DOHH2 (cell line): ENCODE measurements around the gene ATAD3B.

ENCODE experiments used
- H3F3A ChIP-seq: fragments of 200-600 bp; sonication (generic), shearing (Covaris generic); 2 replicates; pipeline ENCODE4 v1.6.0; 2016; ENCODE audit warnings: antibody characterized with exemption, mild to moderate bottlenecking; ENCODE audit not compliant: control insufficient read depth, insufficient read depth
- H3K27ac ChIP-seq: fragments of 200-600 bp; sonication (generic); 2 replicates; pipeline ENCODE4 v1.5.1; 2014; ENCODE audit warnings: low read depth, mild to moderate bottlenecking, low read length, moderate library complexity
- H3K27me3 ChIP-seq: fragments of 200-600 bp; sonication (generic); 2 replicates; pipeline ENCODE4 v1.6.1; 2014; ENCODE audit warnings: mild to moderate bottlenecking, low read length, mixed read lengths; ENCODE audit not compliant: control insufficient read depth
- H3K36me3 ChIP-seq: fragments of 200-600 bp; sonication (generic); 2 replicates; pipeline ENCODE4 v1.6.1; 2014; ENCODE audit warnings: mild to moderate bottlenecking, low read length, moderate library complexity, mixed read lengths; ENCODE audit not compliant: control insufficient read depth
- H3K4me1 ChIP-seq: fragments of 200-600 bp; sonication (generic); 2 replicates; pipeline ENCODE4 v1.6.1; 2014; ENCODE audit warnings: mild to moderate bottlenecking, low read length, mixed read lengths; ENCODE audit not compliant: control insufficient read depth
- H3K4me2 ChIP-seq: fragments of 200-600 bp; sonication (generic); 2 replicates; pipeline ENCODE4 v1.6.0; 2014; ENCODE audit warnings: mild to moderate bottlenecking, low read length, moderate library complexity
- H3K4me3 ChIP-seq: fragments of 200-600 bp; sonication (generic); 2 replicates; pipeline ENCODE4 v1.5.1; 2014; ENCODE audit warnings: mild to moderate bottlenecking, low read length, mixed read lengths
- H3K79me2 ChIP-seq: fragments of 200-600 bp; sonication (generic); 2 replicates; pipeline ENCODE4 v1.6.1; 2014; ENCODE audit warnings: mild to moderate bottlenecking, low read length, mixed read lengths; ENCODE audit not compliant: control insufficient read depth
- H3K9me2 ChIP-seq: fragments of 200-600 bp; sonication (generic); replicated peaks from 2 replicates; pipeline ENCODE4 v1.6.1; 2014; ENCODE audit warnings: mild to moderate bottlenecking, low read length, mixed read lengths; ENCODE audit not compliant: control insufficient read depth
- H3K9me3 ChIP-seq: fragments of 200-600 bp; sonication (generic); 2 replicates; pipeline ENCODE4 v1.6.1; 2014; ENCODE audit warnings: antibody characterized with exemption, low read length, mixed read lengths; ENCODE audit not compliant: control insufficient read depth, insufficient read depth
- H4K20me1 ChIP-seq: fragments of 200-600 bp; sonication (generic); 2 replicates; pipeline ENCODE4 v1.6.0; 2014; ENCODE audit warnings: low read depth, mild to moderate bottlenecking, antibody characterized with exemption, low read length, moderate library complexity; ENCODE audit not compliant: control insufficient read depth, insufficient read depth
- EZH2phosphoT487 ChIP-seq: fragments of 200-600 bp; sonication (generic); IDR thresholded peaks from 2 replicates; pipeline ENCODE4 v1.6.1; 2017; ENCODE audit warnings: borderline replicate concordance, mild to moderate bottlenecking, antibody characterized with exemption, low read length, moderate library complexity, mixed read lengths
- TF ChIP-seq, protein P1 (sequence below): fragments of 200-600 bp; sonication (generic); IDR thresholded peaks from one replicate; pipeline ENCODE4 v1.5.1; 2014; ENCODE audit warnings: antibody characterized with exemption, mild to moderate bottlenecking, low read depth, low read length; ENCODE audit not compliant: poor library complexity, severe bottlenecking

ATAD3B gene

DNA sequence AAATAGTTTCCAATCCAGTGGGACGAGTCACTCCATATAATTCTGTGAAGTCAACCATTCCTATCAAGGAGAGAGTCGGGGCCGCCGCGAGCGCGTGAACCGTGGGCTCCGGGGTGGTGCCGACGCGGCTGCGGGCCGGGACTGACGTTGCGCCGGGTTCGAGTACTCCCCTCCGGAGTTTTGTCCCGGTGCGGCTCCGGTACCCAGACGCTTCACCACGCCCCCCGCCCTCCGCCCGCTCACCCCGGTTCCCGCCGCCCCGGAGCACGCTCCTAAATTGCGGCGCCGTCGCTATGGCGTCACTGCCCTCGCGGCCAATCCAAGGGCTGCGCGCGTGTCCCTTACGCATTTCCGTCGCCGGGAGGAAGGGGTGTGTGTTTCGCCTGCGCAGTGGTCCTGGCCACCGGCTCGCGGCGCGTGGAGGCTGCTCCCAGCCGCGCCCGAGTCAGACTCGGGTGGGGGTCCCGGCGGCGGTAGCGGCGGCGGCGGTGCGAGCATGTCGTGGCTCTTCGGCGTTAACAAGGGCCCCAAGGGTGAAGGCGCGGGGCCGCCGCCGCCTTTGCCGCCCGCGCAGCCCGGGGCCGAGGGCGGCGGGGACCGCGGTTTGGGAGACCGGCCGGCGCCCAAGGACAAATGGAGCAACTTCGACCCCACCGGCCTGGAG is at the start of gene ATAD3B:
Gene ATAD3B (plus strand): TSS at position 377 of the 664 bp plus-strand sequence. CDS start 120 bp downstream, at position 497.
- Histone ChIP-seq H3K36me3 (peaks cover 14% of the 10 kb centered on the region), H3K4me2 (peak within 1 kb of the TSS; percentile 92), H3K9me3 (no peaks in the 10 kb centered on the region), H3K4me1 (peaks cover 16% of the 10 kb centered on the region), H3K9me2 (no peaks in the 10 kb centered on the region), H3K27me3 (no peaks in the 10 kb centered on the region), H3K27ac (peak within 1 kb of the TSS; percentile 57), H3F3A (peaks cover 10% of the 10 kb centered on the region), H3K4me3 (peak within 1 kb of the TSS; percentile 100), H3K79me2 (peaks cover 59% of the 10 kb centered on the region), H4K20me1 (peaks cover 6% of the 10 kb centered on the region; the same call in 1 of the 2 replicates)
- no peak for TF ChIP-seq EZH2phosphoT487
- TF ChIP-seq, protein P1, sequence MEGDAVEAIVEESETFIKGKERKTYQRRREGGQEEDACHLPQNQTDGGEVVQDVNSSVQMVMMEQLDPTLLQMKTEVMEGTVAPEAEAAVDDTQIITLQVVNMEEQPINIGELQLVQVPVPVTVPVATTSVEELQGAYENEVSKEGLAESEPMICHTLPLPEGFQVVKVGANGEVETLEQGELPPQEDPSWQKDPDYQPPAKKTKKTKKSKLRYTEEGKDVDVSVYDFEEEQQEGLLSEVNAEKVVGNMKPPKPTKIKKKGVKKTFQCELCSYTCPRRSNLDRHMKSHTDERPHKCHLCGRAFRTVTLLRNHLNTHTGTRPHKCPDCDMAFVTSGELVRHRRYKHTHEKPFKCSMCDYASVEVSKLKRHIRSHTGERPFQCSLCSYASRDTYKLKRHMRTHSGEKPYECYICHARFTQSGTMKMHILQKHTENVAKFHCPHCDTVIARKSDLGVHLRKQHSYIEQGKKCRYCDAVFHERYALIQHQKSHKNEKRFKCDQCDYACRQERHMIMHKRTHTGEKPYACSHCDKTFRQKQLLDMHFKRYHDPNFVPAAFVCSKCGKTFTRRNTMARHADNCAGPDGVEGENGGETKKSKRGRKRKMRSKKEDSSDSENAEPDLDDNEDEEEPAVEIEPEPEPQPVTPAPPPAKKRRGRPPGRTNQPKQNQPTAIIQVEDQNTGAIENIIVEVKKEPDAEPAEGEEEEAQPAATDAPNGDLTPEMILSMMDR = no peak

- Histone ChIP-seq H3K9me2 (no peaks in the 10 kb centered on the region), H3K4me2 (no peak overlapping the region), H3K27me3 (peaks cover 17% of the 10 kb centered on the region), H3K36me3 (no peaks in the 10 kb centered on the region), H3K4me1 (no peaks in the 10 kb centered on the region), H4K20me1 (0 out of 2 replicates have a peak, but pooled peaks cover 3% of the 10 kb centered on the region), H3K27ac (no peak overlapping the region), H3F3A (no peaks in the 10 kb centered on the region), H3K79me2 (no peaks in the 10 kb centered on the region), H3K4me3 (no peak overlapping the region), H3K9me3 (no peaks in the 10 kb centered on the region)
- no peak for TF ChIP-seq EZH2phosphoT487
- TF ChIP-seq, protein P1 = no peak
Observed at GRCh38 chr1:1421907-1422464, 49.6 kb upstream of the ATAD3B start.

GRCh38 chr1:1422465-1423244 is 48.9 kb upstream of the ATAD3B start:
- no peaks in the 10 kb centered on the region for H3K9me3 ChIP-seq
- no peak overlapping the region for H3K4me2 ChIP-seq
- H3K9me2 ChIP-seq = no peaks in the 10 kb centered on the region
- H4K20me1 ChIP-seq = 0 out of 2 replicates have a peak, but pooled peaks cover 3% of the 10 kb centered on the region
- peaks cover 17% of the 10 kb centered on the region for H3K27me3 ChIP-seq
- H3F3A ChIP-seq = no peaks in the 10 kb centered on the region
- no peak overlapping the region for H3K4me3 ChIP-seq
- no peaks in the 10 kb centered on the region for H3K36me3 ChIP-seq
- H3K27ac ChIP-seq = no peak overlapping the region
- TF ChIP-seq, protein P1 = no peak
- no peak for TF ChIP-seq EZH2phosphoT487
- no peaks in the 10 kb centered on the region for H3K4me1 ChIP-seq
- H3K79me2 ChIP-seq = no peaks in the 10 kb centered on the region
